GM18517 (cell line): Measurements from ENCODE around the gene ARHGAP32.
A peak's percentile ranks its signal among the peaks of the same experiment; 100 is the strongest.

ENCODE experiments used
- ATAC-seq: cut with Tn5 transposase; IDR thresholded peaks from one replicate; pipeline ENCODE4 v1.9.1; 2021; ENCODE audit warnings: mild to moderate bottlenecking, moderate library complexity; ENCODE audit not compliant: unreplicated experiment

The ARHGAP32 gene

GRCh38 chr11:128963744-128964325 is 228.3 kb downstream of the ARHGAP32 start:
- ATAC-seq = no peak

- no peak for ATAC-seq
These were observed 229.2 kb downstream of the ARHGAP32 start for GRCh38 chr11:128962896-128963295.

DNA sequence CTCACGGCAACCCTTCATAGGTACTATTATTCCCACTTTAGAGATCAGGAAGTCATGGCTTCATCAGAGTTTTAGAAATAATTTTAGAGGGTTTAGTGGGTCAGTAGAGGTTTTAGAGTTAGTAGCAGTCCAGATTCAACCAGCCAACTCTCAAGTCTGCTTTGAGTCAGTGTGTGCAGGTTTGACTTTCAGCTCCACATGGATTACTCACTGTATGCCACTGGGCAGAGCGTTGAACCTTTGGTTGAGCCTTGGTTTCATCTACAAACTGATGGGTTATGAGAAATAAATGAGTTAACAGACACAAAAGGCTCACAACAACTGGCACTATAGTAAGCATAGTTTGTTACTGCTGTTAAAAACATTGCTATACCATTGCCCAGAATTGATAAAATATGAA is 230.5 kb downstream of the ARHGAP32 start:
- ATAC-seq = no peak

DNA sequence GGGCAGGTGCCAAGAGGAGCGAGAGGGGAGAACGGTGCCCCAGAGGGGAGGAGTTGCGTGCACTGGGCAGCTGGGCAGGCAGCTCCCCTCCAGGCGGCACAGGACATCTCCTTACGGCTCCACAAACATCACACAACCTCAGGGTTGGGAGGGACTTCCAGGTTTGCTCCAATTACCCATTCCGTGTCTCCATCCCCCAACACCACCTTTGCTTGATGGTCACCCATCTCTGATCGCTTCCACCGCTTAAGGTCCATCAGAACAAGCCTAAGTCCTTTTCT is 235.0 kb downstream of the ARHGAP32 start:
- ATAC-seq = no peak

DNA sequence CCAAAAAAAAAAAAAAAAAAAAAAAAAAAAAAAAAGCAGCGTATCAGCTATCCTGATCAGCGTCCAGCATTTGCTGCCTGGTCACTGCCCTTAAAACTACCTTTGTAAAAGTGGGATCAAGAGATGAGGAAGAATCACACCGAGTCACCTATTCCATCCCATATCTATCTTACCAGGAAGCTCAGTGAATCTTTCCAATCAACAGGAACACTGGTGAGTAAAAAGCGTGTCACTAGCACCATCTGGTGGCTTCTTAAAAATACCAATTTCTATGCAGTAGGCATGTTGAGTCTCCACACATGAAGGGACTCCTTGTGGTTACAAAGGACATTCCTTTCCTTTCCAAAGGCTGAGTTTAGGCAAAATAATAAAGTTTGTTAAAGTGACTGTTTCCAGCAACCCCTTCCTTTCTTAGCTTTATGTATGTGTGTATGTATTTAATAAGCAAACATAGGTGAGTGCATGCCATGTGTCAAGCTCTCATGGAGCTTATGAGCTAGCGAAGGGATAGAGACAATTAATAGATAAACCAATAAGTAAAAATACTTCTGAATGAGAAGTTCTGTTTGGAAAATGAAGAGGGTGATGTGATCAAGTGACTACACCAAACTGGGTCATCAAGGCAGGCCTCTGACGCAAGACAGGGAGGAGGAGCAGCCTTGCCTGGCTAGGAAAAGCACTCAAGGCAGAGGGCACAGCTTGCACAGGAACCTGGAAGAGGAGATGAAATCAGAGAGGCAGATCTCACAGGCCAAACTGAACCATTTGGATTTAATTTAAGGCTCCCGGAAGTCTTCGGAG is 235.5 kb downstream of the ARHGAP32 start:
- ATAC-seq = peak; percentile 61

DNA sequence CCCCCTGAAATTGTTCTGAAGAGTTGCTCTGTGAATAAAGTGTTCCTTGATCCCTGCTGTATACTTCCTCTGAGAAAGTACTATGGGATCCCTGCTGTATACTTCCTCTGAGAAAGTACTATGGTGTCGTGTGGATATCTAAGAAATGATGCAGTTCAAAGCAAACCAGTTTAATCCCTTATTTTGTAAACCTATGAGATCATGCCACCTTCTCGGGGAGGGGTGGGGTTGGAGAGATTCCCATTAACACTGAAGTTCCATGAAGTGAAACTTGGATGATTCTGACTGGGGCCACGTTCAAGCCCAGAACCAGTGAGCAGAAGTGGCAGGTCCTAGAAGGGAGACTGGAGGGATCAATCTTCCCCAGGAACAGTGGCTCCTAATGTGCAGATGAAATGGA is 236.5 kb downstream of the ARHGAP32 start:
- no peak for ATAC-seq

DNA sequence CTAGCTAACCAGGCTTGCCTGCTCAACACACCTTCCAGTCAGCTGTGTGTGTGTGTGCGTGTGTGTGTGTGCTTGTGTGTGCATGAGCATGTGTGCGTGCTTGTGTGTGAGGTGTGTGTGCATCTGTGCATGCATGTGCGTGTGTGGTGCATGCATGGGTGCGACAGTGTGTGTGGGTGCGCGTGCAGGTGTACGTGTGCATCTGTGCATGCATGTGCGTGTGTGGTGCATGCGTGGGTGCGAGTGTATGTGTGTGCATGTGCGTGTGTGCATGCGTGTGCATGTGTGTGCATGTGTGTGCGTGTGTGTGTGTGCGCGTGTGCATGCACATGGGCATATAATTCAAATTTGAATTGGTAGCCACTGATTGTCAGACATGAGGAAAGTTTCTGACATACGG is 239.0 kb downstream of the ARHGAP32 start:
- no peak for ATAC-seq

DNA sequence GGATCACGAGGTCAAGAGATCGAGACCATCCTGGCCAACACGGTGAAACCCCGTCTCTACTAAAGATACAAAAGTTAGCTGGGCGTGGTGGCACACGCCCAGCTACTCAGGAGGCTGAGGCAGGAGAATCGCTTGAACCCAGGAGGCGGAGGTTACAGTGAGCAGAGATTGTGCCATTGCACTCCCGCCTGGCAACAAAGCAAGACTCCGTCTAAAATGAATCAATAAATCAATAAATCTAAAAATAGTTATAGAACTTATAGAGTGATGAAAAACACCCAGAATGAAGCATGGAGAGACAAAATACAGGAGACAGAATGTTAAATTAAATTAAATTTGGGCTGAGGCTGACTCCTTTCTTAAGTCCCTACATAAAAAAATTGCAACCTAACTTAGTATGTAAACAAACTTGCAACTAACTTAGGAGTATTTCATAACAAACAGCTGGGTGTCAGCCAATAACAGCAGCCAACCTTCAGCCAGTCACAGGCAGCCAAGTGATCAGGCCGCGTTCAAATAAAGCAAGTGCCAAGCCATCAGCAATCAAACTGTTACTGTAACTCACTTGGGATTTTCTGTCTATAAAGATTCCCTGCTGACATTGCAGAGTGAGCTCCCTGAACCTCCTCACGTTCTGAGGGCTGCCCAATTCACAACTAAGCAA is 242.2 kb downstream of the ARHGAP32 start:
- no peak for ATAC-seq

- ATAC-seq = no peak
These were observed 243.5 kb downstream of the ARHGAP32 start for GRCh38 chr11:128948583-128948982.

- ATAC-seq = no peak
These were observed 244.4 kb downstream of the ARHGAP32 start for GRCh38 chr11:128947773-128948172.

GRCh38 chr11:128946648-128947047 is 245.5 kb downstream of the ARHGAP32 start:
- ATAC-seq = no peak

GRCh38 chr11:128943428-128943976 is 248.6 kb downstream of the ARHGAP32 start:
- no peak for ATAC-seq

DNA sequence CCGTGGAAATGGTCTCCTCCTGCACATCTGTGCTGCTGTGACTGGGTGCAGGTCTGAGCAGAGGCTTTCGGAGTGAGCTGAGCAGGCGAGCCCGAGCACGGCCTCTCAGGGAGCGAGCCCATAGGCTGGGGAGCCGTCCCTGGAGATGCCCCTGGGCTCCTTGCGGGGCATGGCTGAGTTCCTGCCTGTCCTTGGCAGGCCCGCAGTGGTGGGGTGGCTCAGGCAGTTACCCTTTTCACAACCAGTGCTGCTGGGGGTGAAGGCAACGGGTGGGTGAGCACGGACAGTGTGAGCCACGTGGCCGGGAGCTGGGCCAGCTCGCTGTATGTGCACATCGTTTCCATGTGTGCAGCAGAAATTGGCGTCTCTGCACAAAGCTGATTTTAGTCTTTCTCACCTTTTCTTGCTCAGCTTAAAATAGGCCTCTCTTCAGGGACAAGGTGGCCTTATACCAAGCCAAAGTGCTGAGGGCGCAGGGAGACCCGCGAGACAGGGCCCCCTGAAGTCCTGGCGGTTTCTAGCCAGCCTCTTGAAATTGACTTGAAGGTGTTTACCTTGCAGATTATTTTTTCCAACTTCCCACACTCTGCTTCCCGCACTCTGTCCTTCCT is 249.2 kb downstream of the ARHGAP32 start, which contains the start of gene TP53AIP1:
Gene TP53AIP1 (minus strand): TSS at position 55 of the 611 bp plus-strand sequence. CDS start 5,053 bp downstream, outside the sequence.
- ATAC-seq = no peak

GRCh38 chr11:128942272-128942612 is 249.9 kb downstream of the ARHGAP32 start:
- no peak for ATAC-seq

GRCh38 chr11:128941573-128942271 is 250.4 kb downstream of the ARHGAP32 start:
- ATAC-seq = no peak

DNA sequence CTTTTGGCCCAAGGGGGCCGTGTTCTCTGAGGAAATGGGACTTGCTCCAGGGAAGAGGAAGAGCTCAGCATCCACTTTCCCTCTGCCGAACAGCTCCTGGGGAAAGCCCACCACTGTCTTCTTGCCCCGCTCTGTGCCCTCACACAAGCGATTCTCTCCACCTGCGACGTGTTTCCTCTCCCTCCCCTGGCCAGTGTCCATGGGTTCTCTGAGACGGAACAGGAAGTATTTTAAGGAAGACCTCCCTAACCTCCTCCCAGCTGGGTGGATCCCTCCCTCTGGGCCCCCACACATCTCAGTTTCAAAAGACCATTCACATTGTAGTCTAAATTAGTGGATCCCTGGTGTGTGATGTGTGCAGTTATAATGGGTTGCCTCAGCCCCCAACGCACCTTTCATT is 251.0 kb downstream of the ARHGAP32 start:
- ATAC-seq = no peak

DNA sequence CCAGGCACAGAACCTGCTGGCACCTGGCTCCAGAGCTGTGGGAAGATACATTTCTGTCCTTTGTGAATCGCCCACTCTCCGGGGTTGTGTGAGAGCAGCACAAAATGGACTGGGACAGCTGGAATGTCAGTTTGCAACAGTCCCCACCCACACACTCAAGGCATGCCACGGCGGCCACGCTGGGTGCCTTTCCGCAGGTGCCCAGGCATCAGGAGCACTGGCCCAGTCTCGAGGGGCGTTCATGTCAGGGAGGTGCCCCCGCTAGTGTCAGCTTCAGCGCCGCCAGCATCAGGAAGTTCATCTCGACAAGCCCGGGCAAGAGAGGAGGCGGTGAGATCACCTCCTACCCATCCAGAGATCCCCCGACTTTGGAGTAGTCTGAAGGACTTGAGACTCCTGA is 251.5 kb downstream of the ARHGAP32 start:
- no peak for ATAC-seq

DNA sequence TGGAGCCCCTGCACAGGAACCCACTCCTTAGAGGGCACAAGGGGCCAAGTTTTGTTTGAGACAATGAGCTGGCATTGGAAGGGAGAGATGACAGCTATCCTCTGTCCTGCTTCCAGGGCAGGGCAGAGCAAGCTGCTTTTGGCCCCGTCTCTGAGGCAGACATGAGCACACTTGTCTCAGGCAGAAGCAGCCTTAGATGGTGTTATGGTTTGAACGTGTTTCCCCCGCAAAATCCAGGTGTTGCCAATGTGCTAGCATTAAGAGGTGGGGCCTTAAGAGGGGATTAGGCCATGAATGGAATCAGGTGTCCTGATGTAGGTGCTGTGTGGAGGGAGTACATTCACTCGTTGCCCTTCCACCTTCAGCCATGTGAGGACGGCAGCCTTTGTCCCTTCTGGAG is 252.0 kb downstream of the ARHGAP32 start:
- ATAC-seq = no peak

- no peak for ATAC-seq
These were observed 252.5 kb downstream of the ARHGAP32 start for GRCh38 chr11:128939591-128939990.

DNA sequence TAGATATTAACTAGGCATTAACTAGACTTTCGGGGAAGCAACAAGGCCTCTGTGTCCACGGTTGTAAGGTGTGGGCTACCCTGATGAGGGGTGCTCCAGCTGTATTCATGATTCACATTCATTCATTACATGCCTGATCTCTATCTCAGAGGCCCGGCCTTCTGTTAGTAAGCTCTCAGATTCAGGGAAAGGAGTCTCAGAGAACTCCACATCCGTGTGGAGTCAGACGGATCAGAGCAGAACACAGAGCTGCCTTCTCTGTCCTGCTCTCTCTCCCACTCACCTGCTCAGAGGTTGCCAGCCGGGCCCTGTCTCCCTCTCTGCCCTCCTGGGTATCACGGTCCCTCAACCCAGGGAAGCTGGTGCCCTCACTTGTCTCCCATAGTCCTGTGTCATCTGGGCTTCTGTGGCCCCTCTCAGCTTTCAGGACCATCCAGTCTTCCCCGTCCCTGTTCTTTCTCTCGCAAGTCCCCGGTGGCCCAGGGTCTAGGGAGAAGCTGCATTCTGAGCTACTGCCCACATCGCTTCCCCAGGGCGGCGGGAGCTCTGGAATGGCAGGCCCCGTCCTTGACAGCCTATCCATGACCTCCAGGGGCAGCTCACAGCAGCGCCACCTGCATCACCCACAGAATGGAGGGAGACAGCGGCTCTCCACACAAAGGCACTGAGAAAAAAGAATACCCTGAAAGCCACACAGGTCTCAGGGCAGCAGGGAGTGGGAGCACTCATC is 253.8 kb downstream of the ARHGAP32 start:
- no peak for ATAC-seq
